GM15510 (cell line): ENCODE data around the gene CARD8.

Experiments used
- POLR2A ChIP-seq: IDR thresholded peaks from 3 replicates; pipeline ENCODE4 v1.6.1; 2011; ENCODE audit warnings: borderline replicate concordance; ENCODE audit not compliant: insufficient read length; ENCODE audit errors: extremely low read depth

CARD8 gene

GRCh38 chr19:48239120-48239519 lies 16.6 kb downstream of the CARD8 start:
- TF ChIP-seq POLR2A: no peak

GRCh38 chr19:48237057-48237456 lies 18.7 kb downstream of the CARD8 start:
- no peak for TF ChIP-seq POLR2A

- no peak for TF ChIP-seq POLR2A
Measured at GRCh38 chr19:48230555-48231129, 25.1 kb downstream of the CARD8 start.

GRCh38 chr19:48221628-48222027 lies 34.1 kb downstream of the CARD8 start:
- no peak for TF ChIP-seq POLR2A

- TF ChIP-seq POLR2A: no peak
Measured at GRCh38 chr19:48218997-48219396, 36.7 kb downstream of the CARD8 start.

GRCh38 chr19:48216933-48217332 lies 38.8 kb downstream of the CARD8 start:
- TF ChIP-seq POLR2A: no peak

- TF ChIP-seq POLR2A: no peak
Measured at GRCh38 chr19:48213959-48214358, 41.8 kb downstream of the CARD8 start.

- TF ChIP-seq POLR2A: no peak
Measured at GRCh38 chr19:48210005-48210404, 45.7 kb downstream of the CARD8 start.

- TF ChIP-seq POLR2A: no peak
Measured at GRCh38 chr19:48206397-48207093, 49.2 kb downstream of the CARD8 start.

- TF ChIP-seq POLR2A: peak; percentile 89
Measured at GRCh38 chr19:48203794-48204628, 51.7 kb downstream of the CARD8 start.

- TF ChIP-seq POLR2A: no peak
Measured at GRCh38 chr19:48203222-48203793, 52.4 kb downstream of the CARD8 start.

GRCh38 chr19:48196933-48197665 lies 58.6 kb downstream of the CARD8 start:
- no peak for TF ChIP-seq POLR2A

GRCh38 chr19:48196321-48196763 lies 59.4 kb downstream of the CARD8 start:
- no peak for TF ChIP-seq POLR2A
